ENCODE results near the gene SH3BGRL3.
"Not testable (repeated sequence)": the region's sequence is repeated elsewhere in the genome, so short reads cannot be mapped to it uniquely, and the experiment has no call there.

The SH3BGRL3 gene

GRCh38 chr1:26279456-26280332 lies at the start of gene SH3BGRL3:
Gene SH3BGRL3 (plus strand): TSS chr1:26280086. CDS start chr1:26280156, 70 bp downstream.
- DNase-seq = peak; percentile 40 to 78 (median 57)

GRCh38 chr1:26230682-26231081 lies 49.2 kb upstream of the SH3BGRL3 start:
- not testable (repeated sequence) for DNase-seq

DNA sequence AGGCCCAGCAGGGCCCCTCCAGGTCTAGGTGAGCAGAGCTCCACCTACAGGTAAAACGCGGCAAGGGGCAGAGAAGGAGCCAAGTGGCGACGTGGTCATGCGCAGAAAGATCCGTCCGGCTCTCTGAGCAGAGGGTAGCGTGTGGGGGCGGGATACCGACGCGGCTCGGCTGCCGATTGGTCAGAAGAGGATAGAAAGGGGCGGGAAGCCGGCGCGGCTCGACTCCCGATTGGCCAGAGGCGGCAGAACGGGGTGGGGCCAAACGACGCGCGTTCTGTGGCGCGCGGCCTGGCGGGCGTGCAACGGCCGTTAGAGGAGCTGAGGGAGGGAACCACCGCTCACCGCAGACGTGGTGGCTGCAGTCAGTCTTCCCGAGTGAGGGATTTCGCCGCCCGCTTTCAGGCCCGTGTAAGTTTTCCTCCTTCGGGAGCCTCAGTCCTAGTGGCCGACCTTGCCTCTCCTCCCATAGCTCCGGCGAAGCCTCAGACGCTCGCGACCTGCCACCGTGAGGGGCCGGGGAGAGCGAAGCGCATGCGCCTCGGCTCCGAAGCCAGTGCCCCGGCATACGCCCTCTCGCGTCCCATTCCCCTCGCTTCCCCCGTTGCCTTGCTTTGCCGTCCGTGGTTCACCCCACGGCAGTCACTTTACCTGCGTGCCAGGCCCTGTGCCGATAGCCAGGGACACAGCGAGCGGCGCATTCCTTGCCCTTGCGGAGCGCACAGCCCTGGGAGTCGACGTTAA lies 45.8 kb upstream of the SH3BGRL3 start, which contains the start of gene CEP85:
CEP85 (plus strand) TSS at position 298 of the 741 bp plus-strand sequence. CDS start 5,584 bp downstream, outside the sequence.
- DNase-seq = peak; percentile 89 to 98 (median 96)

DNA sequence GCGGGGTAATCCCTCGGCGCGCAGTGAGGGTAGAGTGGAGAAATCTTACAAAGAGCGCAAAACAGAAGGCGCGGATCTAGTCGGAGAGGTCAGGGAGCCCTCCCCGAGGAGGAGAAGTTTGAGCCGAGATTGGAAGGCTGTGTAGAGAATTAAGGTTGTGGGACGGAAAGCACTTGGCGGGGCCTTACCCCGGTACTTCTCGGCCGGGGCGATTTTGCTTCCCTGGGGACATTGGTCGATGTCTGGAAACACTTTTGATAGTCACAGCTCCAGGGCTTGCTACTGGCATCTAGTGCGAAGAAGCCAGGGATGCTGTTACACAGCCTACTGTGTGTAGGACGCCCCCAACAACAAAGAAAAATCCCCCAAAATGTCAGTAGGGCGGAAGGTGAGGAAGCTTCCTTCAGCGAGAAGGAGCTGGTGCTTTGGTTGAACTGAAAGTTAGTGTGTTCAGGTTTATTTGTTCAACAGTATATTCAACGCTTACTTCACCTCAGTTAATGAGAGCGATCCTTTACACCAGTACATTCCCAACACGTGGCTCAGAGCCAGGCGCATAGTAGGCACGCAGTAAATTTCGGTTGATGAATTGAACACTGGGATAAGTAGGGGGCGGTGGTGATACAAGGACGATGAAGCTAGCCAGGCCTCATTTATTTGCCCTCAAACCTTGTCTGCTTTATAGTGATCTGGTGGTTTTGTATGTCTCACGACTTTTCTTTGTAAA lies 45.1 kb upstream of the SH3BGRL3 start:
- no peak for DNase-seq

- DNase-seq = no peak
Observed at GRCh38 chr1:26237230-26237966, 42.5 kb upstream of the SH3BGRL3 start.

GRCh38 chr1:26239936-26240335 lies 40.0 kb upstream of the SH3BGRL3 start:
- DNase-seq = no peak

- no peak for DNase-seq
Observed at GRCh38 chr1:26252718-26253117, 27.2 kb upstream of the SH3BGRL3 start.

DNA sequence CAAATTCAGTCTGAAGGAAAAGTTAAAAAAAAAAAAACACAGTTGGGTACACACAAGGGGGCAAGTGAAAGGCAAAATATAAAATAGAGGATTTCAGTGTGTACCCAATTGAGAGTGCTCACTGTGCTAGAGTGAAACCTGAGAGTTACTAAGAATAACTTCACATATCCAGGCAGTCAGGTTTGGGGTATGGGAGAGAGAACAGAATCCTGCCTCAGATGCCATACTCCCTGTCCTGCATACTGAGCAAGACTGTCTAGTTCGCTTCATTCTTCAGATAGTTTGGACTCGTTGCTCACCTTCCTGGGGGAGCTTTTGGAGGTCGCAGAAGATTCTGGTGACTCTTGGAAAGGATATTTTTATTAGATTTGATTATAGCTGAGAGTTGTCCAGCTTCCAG lies 25.5 kb upstream of the SH3BGRL3 start:
- DNase-seq = no peak

DNA sequence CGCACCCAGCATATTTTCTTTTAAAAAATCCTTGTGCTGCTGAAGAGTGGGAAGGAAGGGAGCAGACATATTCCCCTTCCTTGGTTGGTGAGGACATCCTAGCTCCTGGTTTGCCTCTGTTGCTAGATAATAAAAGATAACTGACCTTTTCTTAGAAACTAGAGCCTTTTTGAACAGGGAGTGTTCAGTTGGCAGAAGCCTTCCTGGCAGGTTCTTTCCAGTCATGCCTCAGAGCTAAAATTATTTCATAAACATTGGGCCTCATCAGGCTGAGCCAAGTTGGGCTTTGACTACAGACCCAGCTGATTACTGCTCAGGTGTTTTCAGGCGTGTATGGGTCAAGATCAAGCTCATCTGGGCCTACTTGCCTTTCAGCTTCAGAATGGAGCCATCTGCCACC lies 22.7 kb upstream of the SH3BGRL3 start:
- DNase-seq = no peak

- no peak for DNase-seq
Observed at GRCh38 chr1:26259005-26259404, 20.9 kb upstream of the SH3BGRL3 start.

GRCh38 chr1:26259578-26259977 lies 20.3 kb upstream of the SH3BGRL3 start:
- no peak for DNase-seq

DNA sequence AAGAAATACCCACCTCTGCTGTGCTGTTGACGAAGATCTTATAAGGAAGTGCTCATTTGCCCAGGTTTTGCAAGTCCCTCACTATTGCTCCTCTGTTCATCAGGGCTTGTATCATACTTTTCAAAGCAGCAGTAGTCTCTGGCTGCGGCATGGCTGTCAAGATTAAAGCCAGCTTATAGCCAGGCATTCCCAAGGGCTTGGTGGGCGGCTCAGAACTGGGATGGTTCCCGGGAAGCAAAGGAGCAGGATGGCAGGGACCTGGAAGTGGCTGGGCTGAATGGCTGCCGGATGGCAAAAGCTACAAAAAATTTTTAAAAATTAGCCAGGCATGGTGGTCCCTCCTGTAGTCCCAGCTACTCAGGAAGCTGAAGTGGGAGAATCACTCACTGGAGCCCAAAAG lies 16.7 kb upstream of the SH3BGRL3 start:
- no peak for DNase-seq

GRCh38 chr1:26265405-26265804 lies 14.5 kb upstream of the SH3BGRL3 start:
- no peak for DNase-seq

- DNase-seq = no peak
Observed at GRCh38 chr1:26268290-26269197, 11.3 kb upstream of the SH3BGRL3 start.

DNA sequence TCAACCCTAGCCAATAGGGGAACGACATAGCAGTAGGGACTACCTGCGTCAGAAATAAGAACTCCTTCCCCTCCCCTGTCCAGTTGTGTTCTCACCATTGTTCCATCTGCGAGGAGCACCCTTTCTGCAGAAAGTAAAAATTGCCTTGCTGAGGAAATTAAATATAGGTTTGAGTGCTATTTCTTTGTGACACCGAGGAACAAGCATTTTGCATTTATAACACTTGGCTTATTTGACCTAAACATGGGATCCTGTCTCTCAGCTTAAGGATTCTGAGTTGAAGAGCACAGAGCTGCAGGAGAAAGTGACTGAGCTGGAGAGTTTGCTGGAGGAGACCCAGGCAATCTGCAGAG lies 10.7 kb upstream of the SH3BGRL3 start:
- no peak for DNase-seq

DNA sequence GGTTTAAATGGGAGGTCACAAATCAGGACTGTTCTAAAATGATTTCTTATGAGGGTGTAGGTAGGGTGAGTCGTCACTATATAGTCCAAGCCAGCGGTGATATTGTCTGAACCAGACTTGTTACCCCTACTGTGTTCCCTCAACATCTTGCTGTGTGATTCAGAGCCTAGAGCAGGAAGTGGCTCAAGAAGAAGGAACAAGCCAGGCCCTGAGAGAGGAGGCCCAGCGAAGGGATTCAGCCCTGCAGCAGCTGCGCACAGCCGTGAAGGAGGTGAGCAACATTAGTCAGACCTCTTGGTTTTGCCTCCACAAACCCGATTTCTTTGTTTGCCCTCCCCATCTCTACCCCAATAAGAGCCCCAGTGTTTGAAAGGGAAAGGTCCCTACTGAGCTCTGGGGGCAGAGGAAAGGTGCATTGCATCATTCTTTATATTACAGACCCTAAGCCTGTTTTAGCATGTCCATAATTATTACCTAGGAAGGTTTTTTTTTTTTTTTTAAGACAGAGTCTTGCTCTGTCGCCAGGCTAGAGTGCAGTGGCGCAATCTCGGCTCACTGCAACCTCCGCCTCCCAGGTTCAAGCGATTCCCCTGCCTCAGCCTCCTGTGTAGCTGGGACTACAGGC lies 5.0 kb upstream of the SH3BGRL3 start:
- no peak for DNase-seq

- peak in 3 of 4 experiments; percentile 42 to 68 (median 61) for DNase-seq
Observed at GRCh38 chr1:26275580-26276431, 4.1 kb upstream of the SH3BGRL3 start.

GRCh38 chr1:26276432-26276838 lies 3.5 kb upstream of the SH3BGRL3 start:
- DNase-seq = no peak

- no peak for DNase-seq
Observed at GRCh38 chr1:26277261-26277661, 2.6 kb upstream of the SH3BGRL3 start.

- no peak for DNase-seq
Observed at GRCh38 chr1:26277719-26278118, 2.2 kb upstream of the SH3BGRL3 start.

Data from activated naive CD4-positive, alpha-beta T cell (primary cell).